ENCODE measurements around the gene SOX21.
"Not testable (repeated sequence)": the region's sequence is repeated elsewhere in the genome, so short reads cannot be mapped to it uniquely, and the experiment has no call there.

SOX21 gene

DNA sequence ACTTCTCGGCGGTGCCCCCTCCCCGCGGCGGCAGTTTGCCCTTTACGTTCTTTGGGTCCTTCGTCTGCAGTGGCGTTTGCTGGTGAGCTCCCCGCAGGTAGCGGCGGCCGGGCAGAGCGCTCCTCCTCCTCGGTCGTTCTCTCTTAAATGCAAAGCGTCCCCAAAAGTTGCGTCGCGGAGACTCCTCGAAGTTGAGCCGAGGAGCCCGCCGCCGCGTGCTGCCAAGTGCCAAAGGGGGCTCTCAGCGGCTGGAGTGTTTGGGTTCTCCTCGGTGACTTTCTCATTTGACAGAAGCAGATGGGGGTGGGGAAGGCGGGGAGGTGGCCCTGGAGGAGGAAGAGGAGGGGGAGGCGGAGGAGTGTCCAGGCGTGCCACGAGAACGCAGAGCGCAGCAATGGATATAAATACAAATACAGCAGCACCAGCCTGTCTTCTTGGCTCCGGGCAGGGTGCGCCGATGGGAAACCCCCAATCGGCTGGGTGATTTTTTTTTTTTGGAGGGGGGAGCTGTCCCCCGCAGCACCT is at the start of gene SOX21:
SOX21 (minus strand) TSS at position 259 of the 525 bp plus-strand sequence. CDS start 496 bp downstream, outside the sequence.
- no peak for DNase-seq

DNA sequence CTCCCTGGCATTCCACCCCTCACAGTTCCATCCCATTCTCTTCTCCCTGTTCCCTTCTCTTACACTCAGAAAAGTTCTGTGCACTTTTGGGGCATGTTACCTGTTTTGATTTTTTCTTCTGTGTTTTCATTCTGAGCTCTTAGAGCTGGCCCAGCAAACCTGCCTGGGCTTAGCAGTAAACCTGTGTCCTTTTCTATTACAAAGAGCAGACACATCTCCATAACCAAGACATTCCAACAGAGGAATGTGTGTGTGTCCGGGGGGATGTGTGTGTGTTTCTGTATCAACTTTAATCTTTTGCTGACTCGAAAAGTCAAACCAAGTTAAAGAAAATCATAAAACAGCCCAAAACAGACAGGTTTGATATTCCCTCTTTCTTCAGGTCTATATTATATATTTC is 49.1 kb upstream of the SOX21 start:
- no peak for DNase-seq

DNA sequence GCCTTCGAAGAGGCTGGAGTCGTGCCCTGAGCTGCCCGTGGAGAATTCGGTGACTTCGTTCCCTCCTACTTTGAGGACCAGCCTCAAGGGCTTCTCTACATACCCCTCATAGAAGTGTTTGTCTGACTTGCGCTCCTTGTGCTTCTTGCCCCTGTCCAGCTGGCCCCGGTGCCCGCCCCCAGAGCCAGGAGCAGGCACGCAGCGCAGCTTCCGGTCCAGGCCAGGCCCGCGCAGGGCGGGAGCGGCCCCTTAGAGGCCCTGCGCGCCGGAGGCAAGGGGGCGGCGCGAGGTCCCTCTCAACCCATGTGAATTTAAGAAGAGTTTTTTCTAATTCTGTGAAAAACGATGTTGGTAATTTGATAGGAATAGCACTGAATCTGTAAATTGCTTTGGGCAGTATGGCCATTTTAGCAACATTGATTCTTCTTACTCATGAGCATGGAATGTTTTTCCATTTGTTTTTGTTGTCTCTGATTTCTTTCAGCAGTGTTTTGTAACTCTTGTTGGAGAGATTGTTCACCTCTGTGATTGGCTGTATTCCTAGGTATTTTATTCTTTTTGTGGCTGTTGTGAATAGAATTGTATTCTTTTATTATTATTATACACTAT is 46.9 kb upstream of the SOX21 start:
- no peak for DNase-seq

- no peak for DNase-seq
Observed at GRCh38 chr13:94758436-94758960, 46.2 kb upstream of the SOX21 start.

DNA sequence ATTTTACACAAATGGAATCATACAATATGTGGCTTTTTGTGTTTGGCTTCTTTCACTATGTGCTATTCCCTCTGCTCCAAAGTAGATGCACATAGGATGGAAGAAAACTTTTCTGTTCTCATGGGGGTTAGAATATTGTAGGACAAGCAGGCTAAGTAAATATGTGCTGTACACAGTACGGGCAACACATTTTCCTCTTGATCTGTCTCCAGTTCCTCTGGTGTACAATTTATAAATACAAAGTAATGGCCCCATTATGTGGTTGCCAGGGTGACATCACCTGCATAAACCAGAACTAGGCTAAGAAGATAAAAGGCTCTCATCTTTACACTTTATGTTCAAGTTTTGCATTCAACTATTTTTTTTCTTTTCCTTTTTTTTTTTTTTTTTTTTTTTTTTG is 41.0 kb upstream of the SOX21 start:
- DNase-seq, result no peak

GRCh38 chr13:94749162-94749561 is 36.8 kb upstream of the SOX21 start:
- no peak for DNase-seq

- DNase-seq, result no peak
Observed at GRCh38 chr13:94739235-94739634, 26.9 kb upstream of the SOX21 start.

DNA sequence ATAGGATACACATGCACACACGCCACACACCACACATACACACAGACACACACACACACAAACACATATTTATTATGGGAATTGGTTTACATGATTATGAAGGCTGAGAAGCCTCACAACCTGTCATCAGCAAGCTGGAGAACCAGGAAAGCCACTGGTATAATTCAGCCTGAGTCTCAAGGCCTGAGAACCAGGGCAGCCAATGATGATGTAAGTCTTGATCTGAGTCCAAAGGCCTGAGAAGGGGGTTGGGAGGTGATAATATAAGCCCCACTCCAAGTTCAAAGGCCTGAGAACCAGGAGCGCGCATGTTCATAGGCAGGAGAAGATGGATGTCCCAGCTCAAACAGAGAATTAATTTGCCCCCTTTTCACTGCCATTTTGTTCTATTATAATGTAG is 18.7 kb upstream of the SOX21 start:
- no peak for DNase-seq

GRCh38 chr13:94729941-94730340 is 17.6 kb upstream of the SOX21 start:
- DNase-seq, result not testable (repeated sequence)

DNA sequence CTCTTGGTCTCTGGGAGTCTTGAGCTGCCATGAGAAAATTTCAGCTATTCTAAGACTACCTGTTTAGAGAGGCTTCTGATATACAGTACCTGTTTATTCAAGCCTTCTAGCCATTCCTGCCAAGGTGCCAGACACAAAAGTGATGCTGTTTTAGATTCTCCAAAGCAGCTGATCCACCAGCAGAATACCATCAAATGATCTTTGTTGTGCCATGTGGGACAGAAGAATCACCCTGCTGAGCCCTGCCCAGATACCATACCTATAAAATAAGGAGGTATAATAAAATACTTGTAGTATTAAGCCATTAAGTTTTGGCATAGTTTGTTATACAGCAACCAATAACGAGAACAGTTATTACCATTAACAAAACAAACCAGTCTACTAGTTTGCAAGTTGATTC is 14.1 kb upstream of the SOX21 start:
- DNase-seq, result no peak

GRCh38 chr13:94722609-94723345 is 10.4 kb upstream of the SOX21 start:
- DNase-seq, result no peak

GRCh38 chr13:94718697-94719096 is 6.4 kb upstream of the SOX21 start:
- not testable (repeated sequence) for DNase-seq

GRCh38 chr13:94717916-94718315 is 5.6 kb upstream of the SOX21 start:
- DNase-seq, result no peak

- DNase-seq, result no peak
Observed at GRCh38 chr13:94716016-94716415, 3.7 kb upstream of the SOX21 start.

DNA sequence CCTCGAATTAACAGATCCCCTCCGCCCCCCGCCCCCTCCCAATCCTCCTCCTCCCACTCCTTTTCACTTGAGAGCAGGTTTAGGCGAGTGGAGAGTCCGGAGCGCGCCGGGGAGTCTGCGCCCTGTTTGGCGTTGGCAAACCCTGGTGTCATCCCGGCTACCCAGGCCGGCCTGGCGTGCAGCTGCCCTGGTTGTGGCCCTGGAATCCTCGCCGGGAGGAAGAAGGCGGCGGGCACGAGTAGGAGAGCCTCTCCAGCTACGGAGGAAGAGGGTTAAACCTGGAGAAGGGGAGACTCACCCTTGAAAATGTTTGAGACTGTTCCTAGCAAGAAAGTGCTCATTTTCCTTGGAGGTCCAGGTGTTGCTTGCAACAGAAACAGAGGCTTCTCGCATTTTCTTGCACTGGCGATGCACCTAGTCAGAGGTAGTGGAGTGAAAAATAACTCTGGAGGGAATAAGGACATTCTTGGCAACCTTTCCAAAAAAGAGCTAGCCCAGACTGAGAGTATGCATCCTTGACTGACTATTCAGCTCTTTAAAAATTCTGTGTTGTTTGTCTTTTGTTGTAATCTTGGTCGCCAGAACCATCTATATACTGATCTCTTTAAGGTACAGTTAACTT is 1.3 kb upstream of the SOX21 start:
- DNase-seq, result no peak

- peak; percentile 34 for DNase-seq
Observed at GRCh38 chr13:94712812-94713560, 641 bp upstream of the SOX21 start.

- no peak for DNase-seq
Observed at GRCh38 chr13:94711561-94712286, 621 bp downstream of the SOX21 start.

DNA sequence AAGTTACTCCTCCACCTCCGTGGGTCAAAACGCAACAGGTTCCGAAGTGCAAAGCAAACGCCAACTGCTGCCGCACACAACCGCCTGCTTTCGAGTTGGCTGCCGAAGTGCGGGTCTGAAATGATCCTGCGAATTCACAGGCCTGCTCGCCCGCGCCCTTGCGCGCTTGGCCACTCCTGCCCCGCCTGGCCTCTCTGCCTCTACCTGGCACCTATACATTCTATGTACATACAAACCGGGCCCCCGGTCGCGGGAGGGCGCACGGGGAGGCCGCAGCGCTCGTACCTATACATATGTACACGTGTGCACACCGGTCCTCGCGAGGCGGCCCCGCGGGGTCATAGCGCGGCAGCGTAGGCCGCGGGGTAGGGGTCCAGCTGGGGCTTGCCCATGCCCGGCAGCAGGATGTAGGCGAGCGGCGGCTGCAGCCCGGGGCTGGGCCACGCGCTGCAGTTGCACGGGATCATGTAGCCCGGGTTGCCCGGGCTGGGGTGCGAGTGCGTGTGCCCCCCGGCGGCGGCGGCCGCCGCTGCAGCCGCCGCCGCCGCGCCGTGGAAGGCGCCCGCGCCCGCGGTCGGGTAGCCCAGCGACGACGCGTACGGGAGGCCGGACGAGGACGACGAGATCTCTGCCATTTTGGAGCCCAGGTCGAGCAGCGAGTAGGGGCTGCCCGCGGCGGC is 1.3 kb downstream of the SOX21 start:
- DNase-seq, result no peak

DNA sequence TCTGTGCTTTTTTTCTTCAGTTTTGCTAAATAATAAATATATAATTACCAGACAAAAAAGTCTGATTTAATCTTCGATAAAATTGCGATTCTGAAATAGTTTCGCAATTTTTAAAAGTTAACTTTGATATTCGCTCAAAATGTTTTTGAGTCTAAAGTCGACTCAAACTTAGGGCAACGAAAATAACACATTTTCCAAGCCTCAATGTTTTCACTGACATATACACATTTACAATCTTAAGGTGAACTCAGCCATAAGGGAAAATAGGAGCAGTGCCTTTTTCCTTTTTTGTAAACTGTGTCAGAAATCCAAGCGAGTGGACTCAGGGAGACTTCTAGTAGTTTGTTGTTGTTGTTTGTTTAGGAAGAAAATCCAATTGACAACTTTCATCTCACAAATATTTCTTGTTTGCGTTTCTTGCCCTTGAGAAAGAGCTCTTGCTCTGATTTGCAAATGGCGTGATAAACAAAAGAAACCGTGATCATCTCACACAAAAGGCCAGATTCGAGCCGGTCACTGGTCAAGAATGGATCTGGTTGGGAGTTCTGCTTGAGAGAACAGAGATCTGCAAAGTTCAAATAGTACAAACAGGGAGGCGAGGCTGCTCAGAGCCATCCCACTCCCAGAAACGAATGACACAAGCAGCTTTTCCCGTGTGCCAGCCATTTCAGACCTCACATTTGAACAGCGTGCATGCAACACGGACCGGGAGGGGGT is 2.1 kb downstream of the SOX21 start:
- no peak for DNase-seq

- DNase-seq, result no peak
Observed at GRCh38 chr13:94709001-94709834, 3.1 kb downstream of the SOX21 start.

Measured in fibroblast of upper back skin (primary cell).